ENCODE data around the gene BAG3. TPM values are rescaled to one million over a fixed set of nuclear protein-coding genes. Genes with fewer than 3 reads are reported as not detected.

The BAG3 gene
- total and polyA plus RNA-seq, 3 donors from 2014 or later = 36.7 to 50.3 (median 44.8) TPM

DNA sequence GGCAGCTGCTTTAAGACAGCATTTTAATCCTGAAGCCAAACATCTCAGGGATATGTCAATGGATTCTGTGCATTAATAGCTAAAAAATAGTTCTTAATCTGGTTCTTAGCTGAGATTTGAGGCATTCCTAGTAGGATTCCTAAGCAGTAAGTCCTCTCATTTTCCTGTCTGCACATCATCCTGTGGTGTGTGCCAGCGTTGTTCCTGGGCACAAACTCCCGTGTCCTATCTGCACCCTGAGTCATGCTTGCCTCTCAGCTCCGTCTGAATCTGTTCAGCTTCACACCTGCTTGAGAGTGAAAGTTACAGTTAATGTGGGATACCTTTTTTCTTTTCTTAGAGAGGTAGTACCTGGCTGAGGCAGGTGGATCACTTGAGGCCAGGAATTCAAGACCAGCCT lies 19.5 kb downstream of the BAG3 start:
- H3K27ac ChIP-seq = no peak overlapping the region
- no peaks in the 10 kb centered on the region for H3K27me3 ChIP-seq
- no peaks in the 10 kb centered on the region for H3K9me3 ChIP-seq
- no peaks in the 10 kb centered on the region for H3K36me3 ChIP-seq (ENCODE audit: low read depth, missing control alignments)
- peaks cover 33% of the 10 kb centered on the region for H3K4me1 ChIP-seq
- no peak for DNase-seq
- WGBS, 2 donors = 69 to 76% methylated on average over 3 of the region's 3 CpGs
- H3K4me3 ChIP-seq = no peak overlapping the region
- no peak for TF ChIP-seq POLR2A (IDR thresholded peaks at IDR 0.05)
- TF ChIP-seq, protein P1, sequence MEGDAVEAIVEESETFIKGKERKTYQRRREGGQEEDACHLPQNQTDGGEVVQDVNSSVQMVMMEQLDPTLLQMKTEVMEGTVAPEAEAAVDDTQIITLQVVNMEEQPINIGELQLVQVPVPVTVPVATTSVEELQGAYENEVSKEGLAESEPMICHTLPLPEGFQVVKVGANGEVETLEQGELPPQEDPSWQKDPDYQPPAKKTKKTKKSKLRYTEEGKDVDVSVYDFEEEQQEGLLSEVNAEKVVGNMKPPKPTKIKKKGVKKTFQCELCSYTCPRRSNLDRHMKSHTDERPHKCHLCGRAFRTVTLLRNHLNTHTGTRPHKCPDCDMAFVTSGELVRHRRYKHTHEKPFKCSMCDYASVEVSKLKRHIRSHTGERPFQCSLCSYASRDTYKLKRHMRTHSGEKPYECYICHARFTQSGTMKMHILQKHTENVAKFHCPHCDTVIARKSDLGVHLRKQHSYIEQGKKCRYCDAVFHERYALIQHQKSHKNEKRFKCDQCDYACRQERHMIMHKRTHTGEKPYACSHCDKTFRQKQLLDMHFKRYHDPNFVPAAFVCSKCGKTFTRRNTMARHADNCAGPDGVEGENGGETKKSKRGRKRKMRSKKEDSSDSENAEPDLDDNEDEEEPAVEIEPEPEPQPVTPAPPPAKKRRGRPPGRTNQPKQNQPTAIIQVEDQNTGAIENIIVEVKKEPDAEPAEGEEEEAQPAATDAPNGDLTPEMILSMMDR (IDR thresholded peaks at IDR 0.05) = no peak
- intact Hi-C loops (cut with DNase I; ENCODE audit: low total_unique reads) = no loop called here

DNA sequence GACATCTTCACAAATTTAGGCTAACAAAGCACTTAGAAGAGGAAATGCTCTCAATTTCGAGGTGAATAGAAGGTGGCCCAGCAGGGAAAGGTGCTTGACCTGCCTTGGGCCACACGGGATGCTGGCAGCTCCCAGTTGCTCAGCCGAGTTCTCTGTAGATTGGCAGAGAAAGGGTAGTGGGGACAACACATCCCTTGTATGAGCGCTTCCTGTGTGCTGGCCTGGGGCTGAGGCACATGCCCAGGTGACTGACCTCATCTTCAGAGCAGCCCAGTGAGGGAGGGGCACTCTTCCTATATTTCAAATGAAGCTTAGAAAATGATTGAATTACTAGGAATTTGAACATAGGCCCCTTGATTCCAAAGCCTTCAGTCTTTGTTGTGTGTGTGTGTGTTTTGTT lies 20.2 kb downstream of the BAG3 start:
- intact Hi-C loops (cut with DNase I; ENCODE audit: low total_unique reads) = no loop called here
- Histone ChIP-seq H3K4me1 (peaks cover 27% of the 10 kb centered on the region), H3K4me3 (no peak overlapping the region), H3K9me3 (no peaks in the 10 kb centered on the region), H3K27me3 (no peaks in the 10 kb centered on the region), H3K36me3 (ENCODE audit: low read depth, missing control alignments) (no peaks in the 10 kb centered on the region), H3K27ac (no peak overlapping the region)
- DNase-seq = no peak
- TF ChIP-seq, protein P1 (IDR thresholded peaks at IDR 0.05) = no peak
- WGBS, 2 donors = 72 to 80% methylated on average over 4 of the region's 4 CpGs

DNA sequence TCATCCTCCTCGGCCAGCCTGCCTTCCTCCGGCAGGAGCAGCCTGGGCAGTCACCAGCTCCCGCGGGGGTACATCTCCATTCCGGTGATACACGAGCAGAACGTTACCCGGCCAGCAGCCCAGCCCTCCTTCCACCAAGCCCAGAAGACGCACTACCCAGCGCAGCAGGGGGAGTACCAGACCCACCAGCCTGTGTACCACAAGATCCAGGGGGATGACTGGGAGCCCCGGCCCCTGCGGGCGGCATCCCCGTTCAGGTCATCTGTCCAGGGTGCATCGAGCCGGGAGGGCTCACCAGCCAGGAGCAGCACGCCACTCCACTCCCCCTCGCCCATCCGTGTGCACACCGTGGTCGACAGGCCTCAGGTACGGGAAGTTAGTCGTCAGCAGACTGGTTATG lies 21.1 kb downstream of the BAG3 start:
- no peaks in the 10 kb centered on the region for H3K9me3 ChIP-seq
- no peak overlapping the region for H3K4me3 ChIP-seq
- intact Hi-C loops (cut with DNase I; ENCODE audit: low total_unique reads) = no loop called here
- H3K27ac ChIP-seq = no peak overlapping the region
- no peaks in the 10 kb centered on the region for H3K36me3 ChIP-seq (ENCODE audit: low read depth, missing control alignments)
- no peak for TF ChIP-seq POLR2A (IDR thresholded peaks at IDR 0.05)
- TF ChIP-seq, protein P1 (IDR thresholded peaks at IDR 0.05) = no peak
- H3K4me1 ChIP-seq = peaks cover 20% of the 10 kb centered on the region
- WGBS, 2 donors = 77 to 93% methylated on average over 6 to 23 of the region's 23 CpGs
- no peaks in the 10 kb centered on the region for H3K27me3 ChIP-seq
- no peak for DNase-seq

DNA sequence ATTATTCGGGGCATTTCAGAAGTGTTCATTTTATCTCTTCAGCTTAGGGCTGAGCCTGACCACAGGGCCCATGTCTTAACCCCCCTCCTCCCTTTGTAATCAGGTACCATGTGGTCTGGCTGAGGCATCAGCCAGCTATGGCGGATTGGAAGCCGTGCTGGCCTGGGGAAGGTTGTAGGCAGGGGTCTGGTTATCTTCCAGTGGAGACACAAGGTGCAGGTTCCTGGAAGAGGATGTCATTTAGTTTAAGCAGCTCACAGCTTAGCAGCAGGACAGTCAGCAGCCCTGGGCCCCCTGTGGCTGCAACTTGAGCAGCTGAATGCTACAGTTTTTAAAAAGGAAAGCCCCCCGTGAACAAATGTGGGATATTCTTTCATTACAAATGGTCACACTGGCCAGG lies 22.1 kb downstream of the BAG3 start:
- 57 to 78% methylated on average over 4 of the region's 4 CpGs for WGBS, 2 donors
- no peaks in the 10 kb centered on the region for H3K36me3 ChIP-seq (ENCODE audit: low read depth, missing control alignments)
- intact Hi-C loops (cut with DNase I; ENCODE audit: low total_unique reads) = no loop called here

More for the DNA sequence above, 22.1 kb downstream of the BAG3 start:
- H3K4me3 ChIP-seq = no peak overlapping the region
- H3K27me3 ChIP-seq = no peaks in the 10 kb centered on the region
- TF ChIP-seq POLR2A (IDR thresholded peaks at IDR 0.05) = no peak
- TF ChIP-seq, protein P1 (IDR thresholded peaks at IDR 0.05) = no peak
- no peak overlapping the region for H3K27ac ChIP-seq
- no peaks in the 10 kb centered on the region for H3K9me3 ChIP-seq
- peaks cover 11% of the 10 kb centered on the region for H3K4me1 ChIP-seq
- no peak for DNase-seq
